IMR-90 (cell line): Measurements from ENCODE around the gene BCDIN3D. TPM values are rescaled to one million over a fixed set of nuclear protein-coding genes. Genes with fewer than 3 reads are reported as not detected.

Source experiments
- ATAC-seq: fragments of 200-7000 bp; cut with Tn5 transposase; 2 replicates; pipeline ENCODE4 v1.9.1; 2020; ENCODE audit warnings: low read depth, mild to moderate bottlenecking, moderate library complexity
- BruUV-seq: library from RNA; stranded (reverse); fragments of 400-500 nt; replicated peaks from 2 replicates; lab custom pipeline; 2021; lab: Mats Ljungman, UMichigan
- CTCF ChIA-PET: fragments of 300-600 bp; formaldehyde crosslinking; extraction: SDS; loops from one replicate; lab custom pipeline; 2021; ENCODE audit warnings: antibody characterized with exemption; lab: Yijun Ruan, JAX
- POLR2A ChIA-PET: fragments of 300-600 bp; sonication (Branson Sonifier 250); formaldehyde crosslinking; loops from one replicate; lab custom pipeline; 2022; ENCODE audit warnings: antibody characterized with exemption; ENCODE audit not compliant: unreplicated experiment; lab: Charles Lee
- DNase-seq: peaks from one replicate; pipeline ENCODE4 v3.0.0; 2013
- H2AFZ ChIP-seq: replicated peaks from 2 replicates; pipeline ENCODE3; 2013; ENCODE audit warnings: low read length, mild to moderate bottlenecking; ENCODE audit not compliant: poor library complexity
- H2AK5ac ChIP-seq: 2 replicates; pipeline ENCODE4 v1.6.1; 2013; ENCODE audit warnings: low read depth, low read length, inconsistent platforms
- H2AK9ac ChIP-seq: replicated peaks from 2 replicates; pipeline ENCODE3; 2013; ENCODE audit warnings: mild to moderate bottlenecking, low read depth, low read length, moderate library complexity; ENCODE audit not compliant: poor library complexity
- H2BK120ac ChIP-seq: 2 replicates; pipeline ENCODE4 v1.6.1; 2013; ENCODE audit warnings: low read depth, low read length, inconsistent platforms
- H2BK15ac ChIP-seq: 3 replicates; pipeline ENCODE4 v1.6.1; 2013; ENCODE audit warnings: low read depth, low read length, inconsistent platforms
- H2BK20ac ChIP-seq: 2 replicates; pipeline ENCODE4 v1.6.1; 2013; ENCODE audit warnings: low read depth, mild to moderate bottlenecking, inconsistent platforms, low read length, moderate library complexity
- H2BK5ac ChIP-seq: 2 replicates; pipeline ENCODE4 v1.6.1; 2013; ENCODE audit warnings: mild to moderate bottlenecking, low read depth, low read length, inconsistent platforms; ENCODE audit not compliant: poor library complexity, severe bottlenecking
- H3K14ac ChIP-seq: replicated peaks from 2 replicates; pipeline ENCODE4 v1.6.1; 2013; ENCODE audit warnings: low read depth, low read length, inconsistent platforms
- H3K18ac ChIP-seq: 2 replicates; pipeline ENCODE4 v1.6.1; 2013; ENCODE audit warnings: low read depth, low read length, control low read depth
- H3K23ac ChIP-seq: 2 replicates; pipeline ENCODE4 v1.6.1; 2013; ENCODE audit warnings: low read depth, low read length, inconsistent platforms
- H3K27ac ChIP-seq: 2 replicates; pipeline ENCODE4 v1.5.1; 2013; ENCODE audit warnings: mild to moderate bottlenecking, control low read depth, low read length; ENCODE audit not compliant: insufficient read depth
- H3K27me3 ChIP-seq: 2 replicates; pipeline ENCODE4 v1.6.1; 2013; ENCODE audit warnings: low read length; ENCODE audit not compliant: control insufficient read depth, insufficient read depth
- H3K36me3 ChIP-seq: 2 replicates; pipeline ENCODE4 v1.6.1; 2013; ENCODE audit warnings: low read length, mixed read lengths; ENCODE audit not compliant: control insufficient read depth, insufficient read depth
- H3K4ac ChIP-seq: 2 replicates; pipeline ENCODE4 v1.6.1; 2013; ENCODE audit warnings: low read depth, low read length, inconsistent platforms
- H3K4me1 ChIP-seq: 2 replicates; pipeline ENCODE4 v1.6.1; 2013; ENCODE audit warnings: low read length, mixed read lengths; ENCODE audit not compliant: control insufficient read depth, insufficient read depth
- H3K4me2 ChIP-seq: 2 replicates; pipeline ENCODE4 v1.6.1; 2013; ENCODE audit warnings: low read depth, mild to moderate bottlenecking, control low read depth, low read length, moderate library complexity
- H3K4me3 ChIP-seq: 2 replicates; pipeline ENCODE4 v1.5.1; 2013; ENCODE audit warnings: low read depth, mild to moderate bottlenecking, control low read depth, low read length, moderate library complexity; ENCODE audit not compliant: insufficient read depth
- H3K56ac ChIP-seq: 2 replicates; pipeline ENCODE4 v1.6.1; 2013; ENCODE audit warnings: low read length, inconsistent platforms; ENCODE audit not compliant: insufficient read depth; ENCODE audit errors: extremely low read depth
- H3K79me1 ChIP-seq, 2 experiments: 2 replicates each; pipeline ENCODE4 v1.6.1; 2013; ENCODE audit warnings: low read length in 2 of 2, inconsistent platforms in 1 of 2, low read depth in 1 of 2
- H3K9ac ChIP-seq: 2 replicates; pipeline ENCODE4 v1.6.1; 2013; ENCODE audit warnings: low read depth, low read length, control low read depth
- H3K9me1 ChIP-seq: 2 replicates; pipeline ENCODE4 v1.6.1; 2013; ENCODE audit warnings: low read length, inconsistent platforms; ENCODE audit not compliant: insufficient read depth
- H3K9me3 ChIP-seq: 2 replicates; pipeline ENCODE4 v1.6.1; 2013; ENCODE audit warnings: low read length; ENCODE audit not compliant: control insufficient read depth, insufficient read depth
- H4K20me1 ChIP-seq: 2 replicates; pipeline ENCODE4 v1.6.1; 2013; ENCODE audit warnings: low read length, inconsistent platforms; ENCODE audit not compliant: insufficient read depth
- H4K5ac ChIP-seq: 2 replicates; pipeline ENCODE4 v1.6.1; 2013; ENCODE audit warnings: mild to moderate bottlenecking, low read depth, low read length, control low read depth
- H4K8ac ChIP-seq, 2 experiments: 2 replicates each; pipeline ENCODE4 v1.6.1; 2013; ENCODE audit warnings: low read depth in 2 of 2, low read length in 2 of 2, control low read depth in 1 of 2, inconsistent platforms in 1 of 2
- H4K91ac ChIP-seq: 2 replicates; pipeline ENCODE4 v1.6.1; 2013; ENCODE audit warnings: low read depth, low read length, inconsistent platforms; ENCODE audit not compliant: insufficient read depth
- BHLHE40 ChIP-seq: fragments of 150-350 bp; IDR thresholded peaks from 2 replicates; pipeline ENCODE4 v1.6.1; 2016; ENCODE audit warnings: mild to moderate bottlenecking, low read depth, low read length
- CEBPB ChIP-seq: IDR thresholded peaks from 2 replicates; pipeline ENCODE4 v1.6.1; 2012; ENCODE audit warnings: low read depth, low read length, improper control_type of control experiment
- CHD1 ChIP-seq: IDR thresholded peaks from 2 replicates; pipeline ENCODE4 v1.6.1; 2012; ENCODE audit warnings: low read depth, low read length, improper control_type of control experiment
- ELK1 ChIP-seq: fragments of 150-350 bp; IDR thresholded peaks from 2 replicates; pipeline ENCODE4 v1.6.1; 2016; ENCODE audit warnings: low read depth, mild to moderate bottlenecking, low read length, moderate library complexity, borderline replicate concordance
- FOS ChIP-seq: fragments of 150-350 bp; IDR thresholded peaks from 2 replicates; pipeline ENCODE4 v1.6.1; 2016; ENCODE audit warnings: low read depth, low read length
- MAFK ChIP-seq: IDR thresholded peaks from 2 replicates; pipeline ENCODE4 v1.6.1; 2012; ENCODE audit warnings: low read depth, low read length, improper control_type of control experiment
- MXI1 ChIP-seq: IDR thresholded peaks from 2 replicates; pipeline ENCODE4 v1.6.1; 2012; ENCODE audit warnings: low read depth, mild to moderate bottlenecking, low read length, moderate library complexity, borderline replicate concordance
- NFE2L2 ChIP-seq: fragments of 150-350 bp; IDR thresholded peaks from 2 replicates; pipeline ENCODE4 v1.6.1; 2016; ENCODE audit warnings: low read depth, mild to moderate bottlenecking, low read length
- POLR2A ChIP-seq: IDR thresholded peaks from 2 replicates; pipeline ENCODE4 v1.6.1; 2012; ENCODE audit warnings: mild to moderate bottlenecking, low read depth, low read length
- RCOR1 ChIP-seq: IDR thresholded peaks from 2 replicates; pipeline ENCODE4 v1.6.1; 2012; ENCODE audit warnings: mild to moderate bottlenecking, low read length, improper control_type of control experiment; ENCODE audit not compliant: insufficient replicate concordance
- RFX5 ChIP-seq: IDR thresholded peaks from 2 replicates; pipeline ENCODE4 v1.8.0; 2012; ENCODE audit warnings: low read depth, mild to moderate bottlenecking, low read length, moderate library complexity
- SMC3 ChIP-seq: fragments of 150-350 bp; IDR thresholded peaks from 2 replicates; pipeline ENCODE4 v1.6.1; 2016; ENCODE audit warnings: low read depth, mild to moderate bottlenecking, antibody characterized with exemption, low read length, moderate library complexity
- WGBS, 2 experiments: methylation state at CpG; one replicate each; pipeline versions ENCODE4 v1.1.5 to v1.1.7; 2013; ENCODE audit warnings: missing lambda C conversion rate in 2 of 2; ENCODE audit not compliant: insufficient read length in 1 of 2; ENCODE audit errors: extremely low coverage in 2 of 2; 5-methylcytosine and 5-hydroxymethylcytosine counted together
- dilution Hi-C: fragments of 300-500 bp; cut with HindIII; formaldehyde crosslinking; loops from one replicate; pipeline ENCODE4 v1.14.3; 2018; ENCODE audit warnings: low sequenced_read_pairs; ENCODE audit not compliant: unreplicated experiment
- in situ Hi-C: fragments of 300-500 bp; cut with MboI; formaldehyde crosslinking; loops from 3 replicates; pipeline ENCODE4 v1.14.3; 2019; ENCODE audit warnings: low sequenced_read_pairs, inconsistent platforms, mixed read lengths
- intact Hi-C: fragments of 100-400 bp; cut with micrococcal nuclease; formaldehyde crosslinking; loops from 2 replicates; pipeline ENCODE4 v1.10.0; 2022
- polyA plus RNA-seq, 3 experiments: library from polyadenylated mRNA; depleted of rRNA; stranded (reverse); fragments of >200 nt; gene quantifications; 2 replicates each; pipeline ENCODE4 v1.2.3, GENCODE V29; 2012; ENCODE audit warnings: low replicate concordance in 1 of 3
- total RNA-seq: library from RNA; depleted of rRNA; stranded (reverse); fragments of >200 nt; gene quantifications from 2 replicates; pipeline ENCODE4 v1.2.3, GENCODE V29; 2012
- TF ChIP-seq, protein P1 (sequence below): fragments of 150-350 bp; IDR thresholded peaks from 2 replicates; pipeline ENCODE4 v1.6.1; 2017; ENCODE audit warnings: mild to moderate bottlenecking, antibody characterized with exemption, low read length, low read depth
- TF ChIP-seq, protein P2 (sequence below): conservative IDR thresholded peaks from 2 replicates; pipeline ENCODE4 v1.5.1; 2012; ENCODE audit warnings: mild to moderate bottlenecking, low read depth, low read length, improper control_type of control experiment

BCDIN3D gene
- total and polyA plus RNA-seq, 2 of the 4 experiments (the other 2 are of a cell fraction): 2.3 TPM

DNA sequence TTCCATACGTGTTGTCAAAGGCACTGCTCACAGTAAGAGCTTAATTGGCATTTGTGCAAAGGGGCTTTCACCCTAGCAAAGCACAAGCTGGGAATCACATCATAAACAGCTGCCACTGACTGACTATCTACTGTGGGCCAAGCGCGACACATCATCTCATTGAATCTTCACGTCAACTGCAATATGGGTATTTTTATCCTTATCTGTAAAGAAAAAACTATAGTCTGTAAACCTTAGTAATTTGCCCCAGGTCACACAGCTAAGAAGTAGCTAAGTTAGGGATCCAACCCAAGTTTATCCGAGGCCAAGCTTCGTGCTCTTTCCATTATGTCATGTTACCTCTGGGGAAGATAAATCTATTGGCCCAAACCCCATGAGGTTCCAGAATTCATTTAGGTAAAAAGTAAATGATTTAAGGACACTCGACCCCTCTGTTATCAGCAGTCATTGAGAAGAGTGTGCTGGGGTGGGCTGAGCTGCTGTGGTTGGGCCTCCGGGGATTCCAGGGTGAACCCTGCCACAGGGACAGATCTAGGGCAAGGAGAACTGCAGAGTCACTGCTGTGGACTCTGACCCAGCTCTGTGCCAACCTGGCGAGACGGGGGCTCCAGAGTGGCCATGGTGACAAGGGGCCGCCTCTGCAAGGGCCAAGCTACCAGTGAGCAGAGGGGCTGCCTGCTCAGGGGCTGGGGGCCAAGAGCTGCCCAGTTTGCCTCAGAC is 42.3 kb downstream of the BCDIN3D start:
- no peaks in the 10 kb centered on the region for H3K9me3 ChIP-seq
- no peak overlapping the region for H3K4me3 ChIP-seq
- H2BK5ac ChIP-seq: no peak overlapping the region
- H2AK9ac ChIP-seq: no peak overlapping the region
- H3K18ac ChIP-seq: no peak overlapping the region
- TF ChIP-seq RCOR1: no peak
- no peak for TF ChIP-seq NFE2L2
- no peak for TF ChIP-seq MAFK
- TF ChIP-seq SMC3: no peak
- TF ChIP-seq CHD1: no peak
- no peak for TF ChIP-seq ELK1
- TF ChIP-seq, protein P1, sequence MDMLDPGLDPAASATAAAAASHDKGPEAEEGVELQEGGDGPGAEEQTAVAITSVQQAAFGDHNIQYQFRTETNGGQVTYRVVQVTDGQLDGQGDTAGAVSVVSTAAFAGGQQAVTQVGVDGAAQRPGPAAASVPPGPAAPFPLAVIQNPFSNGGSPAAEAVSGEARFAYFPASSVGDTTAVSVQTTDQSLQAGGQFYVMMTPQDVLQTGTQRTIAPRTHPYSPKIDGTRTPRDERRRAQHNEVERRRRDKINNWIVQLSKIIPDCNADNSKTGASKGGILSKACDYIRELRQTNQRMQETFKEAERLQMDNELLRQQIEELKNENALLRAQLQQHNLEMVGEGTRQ: no peak
- TF ChIP-seq CEBPB: no peak
- TF ChIP-seq MXI1: no peak
- TF ChIP-seq, protein P2, sequence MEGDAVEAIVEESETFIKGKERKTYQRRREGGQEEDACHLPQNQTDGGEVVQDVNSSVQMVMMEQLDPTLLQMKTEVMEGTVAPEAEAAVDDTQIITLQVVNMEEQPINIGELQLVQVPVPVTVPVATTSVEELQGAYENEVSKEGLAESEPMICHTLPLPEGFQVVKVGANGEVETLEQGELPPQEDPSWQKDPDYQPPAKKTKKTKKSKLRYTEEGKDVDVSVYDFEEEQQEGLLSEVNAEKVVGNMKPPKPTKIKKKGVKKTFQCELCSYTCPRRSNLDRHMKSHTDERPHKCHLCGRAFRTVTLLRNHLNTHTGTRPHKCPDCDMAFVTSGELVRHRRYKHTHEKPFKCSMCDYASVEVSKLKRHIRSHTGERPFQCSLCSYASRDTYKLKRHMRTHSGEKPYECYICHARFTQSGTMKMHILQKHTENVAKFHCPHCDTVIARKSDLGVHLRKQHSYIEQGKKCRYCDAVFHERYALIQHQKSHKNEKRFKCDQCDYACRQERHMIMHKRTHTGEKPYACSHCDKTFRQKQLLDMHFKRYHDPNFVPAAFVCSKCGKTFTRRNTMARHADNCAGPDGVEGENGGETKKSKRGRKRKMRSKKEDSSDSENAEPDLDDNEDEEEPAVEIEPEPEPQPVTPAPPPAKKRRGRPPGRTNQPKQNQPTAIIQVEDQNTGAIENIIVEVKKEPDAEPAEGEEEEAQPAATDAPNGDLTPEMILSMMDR: no peak
- no peak for TF ChIP-seq POLR2A
- no peak for TF ChIP-seq FOS
- TF ChIP-seq RFX5: no peak
- TF ChIP-seq BHLHE40: no peak
- H4K20me1 ChIP-seq: peaks cover 19% of the 10 kb centered on the region; the same call in 1 of the 2 replicates
- 96% methylated on average over 3 of the region's 11 CpGs; no CpG with 5 or more reads in 1 of the 2 experiments for WGBS, 2 experiments
- H2BK20ac ChIP-seq: no peak overlapping the region
- intact Hi-C loops (no loop called here), in situ Hi-C loops (no loop called here), dilution Hi-C loops (no loop called here)
- H4K91ac ChIP-seq: no peak overlapping the region
- no peak overlapping the region for H3K4me2 ChIP-seq
- no peak overlapping the region for H2BK120ac ChIP-seq
- peaks cover 81% of the 10 kb centered on the region for H3K36me3 ChIP-seq
- CTCF ChIA-PET: no interaction called here
- H3K27ac ChIP-seq: no peak overlapping the region
- H4K5ac ChIP-seq: no peak overlapping the region
- DNase-seq: no peak
- POLR2A ChIA-PET: no interaction called here
- no peak overlapping the region for H2AFZ ChIP-seq
- no peaks in the 10 kb centered on the region for H3K27me3 ChIP-seq
- peaks cover 5 to 12% of the 10 kb centered on the region in 2 experiments; a peak in 2 of 4 replicates for H3K79me1 ChIP-seq
- ATAC-seq: no peak
- no peak overlapping the region for H3K4ac ChIP-seq
- H3K56ac ChIP-seq: no peak overlapping the region
- no peak overlapping the region for H3K14ac ChIP-seq
- no TSS peak for BruUV-seq
- no peak overlapping the region for H2AK5ac ChIP-seq
- H3K23ac ChIP-seq: no peak overlapping the region
- no peaks in the 10 kb centered on the region for H3K4me1 ChIP-seq
- H3K9ac ChIP-seq: no peak overlapping the region
- H2BK15ac ChIP-seq: no peak overlapping the region
- no peak overlapping the region for H4K8ac ChIP-seq
- H3K9me1 ChIP-seq: no peaks in the 10 kb centered on the region; the same call in 1 of the 2 replicates
